Smooth muscle cell (in vitro differentiated cells): ENCODE data around the gene C20orf204. TPM values are rescaled to one million over a fixed set of nuclear protein-coding genes. Genes with fewer than 3 reads are reported as not detected.
"Not testable (repeated sequence)": the region's sequence is repeated elsewhere in the genome, so short reads cannot be mapped to it uniquely, and the experiment has no call there.

Source experiments
- DNase-seq: peaks from one replicate; lab custom pipeline; 2025; ENCODE audit not compliant: unreplicated experiment; lab: John Stamatoyannopoulos, UW
- H2AFZ ChIP-seq: fragments of 200-600 bp; sonication (generic); 2 replicates; pipeline ENCODE4 v1.6.0; 2016; ENCODE audit warnings: antibody characterized with exemption, low read depth, mild to moderate bottlenecking
- H3F3A ChIP-seq: fragments of 200-600 bp; sonication (generic); 2 replicates; pipeline ENCODE4 v1.6.0; 2017; ENCODE audit warnings: antibody characterized with exemption, low read depth
- H3K27ac ChIP-seq: fragments of 200-600 bp; sonication (generic); 2 replicates; pipeline ENCODE4 v1.5.1; 2016; ENCODE audit warnings: low read depth, mild to moderate bottlenecking
- H3K27me3 ChIP-seq: fragments of 200-600 bp; sonication (generic); 2 replicates; pipeline ENCODE4 v1.6.1; 2016; ENCODE audit warnings: low read depth, mild to moderate bottlenecking
- H3K36me3 ChIP-seq: fragments of 200-600 bp; sonication (generic); 2 replicates; pipeline ENCODE4 v1.5.1; 2016; ENCODE audit warnings: low read depth
- H3K4me1 ChIP-seq: fragments of 200-600 bp; sonication (generic); 2 replicates; pipeline ENCODE4 v1.5.1; 2016; ENCODE audit warnings: low read depth
- H3K4me2 ChIP-seq: fragments of 200-600 bp; sonication (generic); 2 replicates; pipeline ENCODE4 v1.6.0; 2016; ENCODE audit warnings: mild to moderate bottlenecking
- H3K4me3 ChIP-seq: fragments of 200-600 bp; sonication (generic); 2 replicates; pipeline ENCODE4 v1.5.1; 2016; ENCODE audit warnings: mild to moderate bottlenecking
- H3K79me2 ChIP-seq: fragments of 200-600 bp; sonication (generic); 2 replicates; pipeline ENCODE4 v1.6.0; 2016; ENCODE audit warnings: low read depth, mild to moderate bottlenecking
- H3K9ac ChIP-seq: fragments of 200-600 bp; sonication (generic); 2 replicates; pipeline ENCODE4 v1.6.0; 2016; ENCODE audit warnings: low read depth
- H3K9me3 ChIP-seq: fragments of 200-600 bp; sonication (generic); replicated peaks from 2 replicates; pipeline ENCODE4 v1.5.1; 2016; ENCODE audit warnings: low read depth
- H4K20me1 ChIP-seq: fragments of 200-600 bp; sonication (generic); 2 replicates; pipeline ENCODE4 v1.6.0; 2016; ENCODE audit warnings: low read depth
- CTCF ChIP-seq: fragments of 200-600 bp; sonication (generic); IDR thresholded peaks from 2 replicates; pipeline ENCODE4 v1.5.1; 2017; ENCODE audit warnings: borderline replicate concordance, mild to moderate bottlenecking, antibody characterized with exemption; ENCODE audit not compliant: insufficient read depth, poor library complexity, severe bottlenecking
- WGBS: methylation state at CpG from one replicate; pipeline ENCODE4 v1.1.7; 2016; ENCODE audit warnings: low lambda C conversion rate; 5-methylcytosine and 5-hydroxymethylcytosine counted together
- polyA plus RNA-seq: library from polyadenylated mRNA; unstranded; fragments of >200 nt; fragmentation: Nextera tagmentation; extraction: Ambion mirVana; gene quantifications from 2 replicates; pipeline ENCODE4 v1.2.1, GENCODE V29; 2016
- total RNA-seq: library from RNA; depleted of rRNA; stranded (reverse); fragments of >200 nt; gene quantifications from 2 replicates; pipeline ENCODE4 v1.2.3, GENCODE V29; 2014

C20orf204 gene
- total and polyA plus RNA-seq, 2 experiments from 2014 or later, result 0.09 to 0.87 TPM

DNA sequence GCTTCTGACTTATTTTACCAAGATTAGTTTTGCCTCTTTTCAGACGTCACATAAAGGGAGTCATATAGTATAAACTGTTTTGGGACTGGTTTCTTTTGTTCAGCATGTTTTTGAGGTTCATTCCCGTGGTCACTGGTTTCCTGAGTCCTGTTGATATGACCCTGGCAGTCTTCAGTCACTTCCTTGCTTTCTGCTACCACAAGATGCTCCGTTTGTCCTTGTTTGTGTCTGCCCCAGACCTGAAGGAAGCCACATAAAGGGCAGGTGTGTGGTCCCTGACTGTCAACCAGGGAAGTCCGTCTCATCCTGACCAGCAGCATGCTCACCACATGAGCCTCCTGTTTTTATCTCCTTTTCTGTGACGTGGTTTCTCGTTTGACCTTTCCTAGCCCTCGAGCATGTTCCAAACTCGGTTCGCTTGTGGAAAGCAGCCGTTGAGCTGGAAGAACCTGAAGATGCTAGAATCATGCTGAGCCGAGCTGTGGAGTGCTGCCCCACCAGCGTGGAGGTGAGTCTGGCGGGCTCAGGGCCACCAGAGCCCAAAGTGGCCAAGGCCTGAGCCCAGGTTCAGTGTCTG is 26.1 kb upstream of the C20orf204 start:
- no peak for TF ChIP-seq CTCF
- H3K27ac ChIP-seq, result no peak overlapping the region
- peaks cover 7% of the 10 kb centered on the region for H3K79me2 ChIP-seq
- H3K9ac ChIP-seq, result no peak overlapping the region
- peaks cover 50% of the 10 kb centered on the region for H4K20me1 ChIP-seq
- 93% methylated on average over 13 of the region's 13 CpGs for WGBS
- H3K9me3 ChIP-seq, result no peaks in the 10 kb centered on the region
- no peak overlapping the region for H3K4me3 ChIP-seq
- no peak overlapping the region for H2AFZ ChIP-seq
- H3F3A ChIP-seq, result no peaks in the 10 kb centered on the region
- DNase-seq, result no peak
- H3K4me1 ChIP-seq, result no peaks in the 10 kb centered on the region
- no peak overlapping the region for H3K4me2 ChIP-seq
- H3K27me3 ChIP-seq, result no peaks in the 10 kb centered on the region
- peaks cover 12% of the 10 kb centered on the region for H3K36me3 ChIP-seq

DNA sequence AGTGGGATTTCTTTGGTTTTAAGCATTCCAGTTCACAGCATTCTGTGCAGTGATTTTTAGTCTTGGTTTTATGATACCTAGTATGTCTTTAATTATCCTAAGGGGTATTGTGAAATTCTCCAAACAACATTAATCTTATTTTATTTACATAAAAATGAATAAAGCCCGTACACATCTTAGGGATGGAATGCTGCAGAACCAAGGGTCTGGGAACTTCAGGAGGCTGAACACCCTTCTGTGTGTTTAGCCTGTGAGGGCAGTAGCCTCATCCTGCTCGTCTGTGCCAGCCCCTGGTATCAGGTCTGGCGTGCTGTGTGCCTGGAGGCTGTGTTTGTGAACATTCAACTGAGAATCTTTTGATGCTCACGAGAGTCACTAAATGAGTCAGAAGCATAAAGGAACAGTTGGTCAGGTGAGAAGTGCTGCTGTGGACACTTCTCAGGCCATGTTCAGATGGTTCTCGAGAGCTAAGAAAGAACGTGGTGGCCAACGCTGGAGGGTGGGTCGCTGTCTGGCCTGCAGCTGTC is 25.2 kb upstream of the C20orf204 start:
- WGBS, result 91% methylated on average over 8 of the region's 8 CpGs
- no peak overlapping the region for H3K27ac ChIP-seq
- no peak for TF ChIP-seq CTCF

DNA sequence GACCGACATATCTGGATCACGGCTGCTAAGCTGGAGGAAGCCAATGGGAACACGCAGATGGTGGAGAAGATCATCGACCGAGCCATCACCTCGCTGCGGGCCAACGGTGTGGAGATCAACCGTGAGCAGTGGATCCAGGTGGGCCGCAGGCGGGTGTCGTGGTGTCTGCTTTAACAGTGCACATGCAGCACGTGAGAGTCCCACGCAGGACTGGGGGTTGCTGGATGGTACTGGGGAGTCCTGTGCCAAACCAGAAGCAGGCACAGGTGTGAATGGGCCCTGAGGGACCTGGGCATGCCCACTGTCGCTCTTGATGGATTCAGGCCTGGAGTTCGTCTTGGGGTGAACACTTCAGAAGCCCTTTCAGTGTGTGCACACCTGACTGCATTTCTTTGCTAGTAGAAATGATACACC is 24.6 kb upstream of the C20orf204 start:
- no peaks in the 10 kb centered on the region for H3K27me3 ChIP-seq
- no peak for DNase-seq
- no peak overlapping the region for H3K27ac ChIP-seq
- H3K4me2 ChIP-seq, result no peak overlapping the region
- peaks cover 13% of the 10 kb centered on the region for H3K36me3 ChIP-seq
- no peaks in the 10 kb centered on the region for H3F3A ChIP-seq
- H3K9me3 ChIP-seq, result no peaks in the 10 kb centered on the region
- WGBS, result 97% methylated on average over 15 of the region's 16 CpGs
- H2AFZ ChIP-seq, result no peak overlapping the region
- no peak overlapping the region for H3K4me3 ChIP-seq
- H4K20me1 ChIP-seq, result peaks cover 46% of the 10 kb centered on the region
- H3K79me2 ChIP-seq, result peaks cover 7% of the 10 kb centered on the region
- H3K4me1 ChIP-seq, result no peaks in the 10 kb centered on the region
- no peak overlapping the region for H3K9ac ChIP-seq
- TF ChIP-seq CTCF, result no peak

More for the DNA sequence above, 25.2 kb upstream of the C20orf204 start:
- Histone ChIP-seq H3K4me3 (no peak overlapping the region), H3K27me3 (no peaks in the 10 kb centered on the region), H3K4me1 (no peaks in the 10 kb centered on the region), H3K36me3 (peaks cover 12% of the 10 kb centered on the region), H2AFZ (no peak overlapping the region), H3K9ac (no peak overlapping the region), H3F3A (no peaks in the 10 kb centered on the region), H4K20me1 (peaks cover 49% of the 10 kb centered on the region), H3K9me3 (no peaks in the 10 kb centered on the region), H3K79me2 (peaks cover 7% of the 10 kb centered on the region), H3K4me2 (no peak overlapping the region)
- no peak for DNase-seq

DNA sequence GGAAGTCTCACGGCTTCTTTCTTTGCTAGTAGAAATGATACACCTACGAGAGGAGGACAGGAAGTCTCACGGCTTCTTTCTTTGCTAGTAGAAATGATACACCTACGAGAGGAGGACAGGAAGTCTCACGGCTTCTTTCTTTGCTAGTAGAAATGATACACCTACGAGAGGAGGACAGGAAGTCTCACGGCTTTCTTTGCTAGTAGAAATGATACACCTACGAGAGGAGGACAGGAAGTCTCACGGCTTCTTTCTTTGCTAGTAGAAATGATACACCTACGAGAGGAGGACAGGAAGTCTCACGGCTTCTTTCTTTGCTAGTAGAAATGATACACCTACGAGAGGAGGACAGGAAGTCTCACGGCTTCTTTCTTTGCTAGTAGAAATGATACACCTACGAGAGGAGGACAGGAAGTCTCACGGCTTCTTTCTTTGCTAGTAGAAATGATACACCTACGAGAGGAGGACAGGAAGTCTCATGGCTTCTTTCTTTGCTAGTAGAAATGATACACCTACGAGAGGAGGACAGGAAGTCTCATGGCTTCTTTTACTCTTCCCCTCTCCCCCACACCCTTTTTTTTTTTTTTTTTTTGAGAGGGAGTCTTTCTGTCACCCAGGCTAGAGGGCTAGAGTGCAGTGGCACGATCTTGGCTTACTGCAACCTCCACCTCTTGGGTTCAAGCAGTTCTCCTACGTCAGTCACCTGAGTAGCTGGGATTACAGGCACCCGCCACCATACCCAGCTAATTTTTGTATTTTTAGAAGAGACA is 23.4 kb upstream of the C20orf204 start:
- not testable (repeated sequence) for H3K4me3 ChIP-seq, H3K79me2 ChIP-seq, H3K9me3 ChIP-seq, H3K27me3 ChIP-seq, H3K4me1 ChIP-seq, H3K27ac ChIP-seq, H3K9ac ChIP-seq, H2AFZ ChIP-seq, H3F3A ChIP-seq, H3K4me2 ChIP-seq, DNase-seq
- Histone ChIP-seq H3K36me3 (peaks cover 16% of the 10 kb centered on the region), H4K20me1 (peaks cover 37% of the 10 kb centered on the region)
- 95% methylated on average over 10 of the region's 20 CpGs for WGBS
